HG03565 (cell line): ENCODE data around the gene COA3.

Experiments used
- ATAC-seq: cut with Tn5 transposase; IDR thresholded peaks from one replicate; pipeline ENCODE4 v1.9.1; 2021; ENCODE audit warnings: mild to moderate bottlenecking, moderate library complexity; ENCODE audit not compliant: unreplicated experiment

Gene COA3, protein sequence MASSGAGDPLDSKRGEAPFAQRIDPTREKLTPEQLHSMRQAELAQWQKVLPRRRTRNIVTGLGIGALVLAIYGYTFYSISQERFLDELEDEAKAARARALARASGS

GRCh38 chr17:42798383-42799380 is at the start of gene COA3, which contains the start of gene CNTD1:
Gene COA3 (minus strand): TSS chr17:42798704. CDS start chr17:42798681, 23 bp downstream.
Gene CNTD1 (plus strand): TSS chr17:42798861. CDS start chr17:42799068, 207 bp downstream.
- ATAC-seq: no peak

DNA sequence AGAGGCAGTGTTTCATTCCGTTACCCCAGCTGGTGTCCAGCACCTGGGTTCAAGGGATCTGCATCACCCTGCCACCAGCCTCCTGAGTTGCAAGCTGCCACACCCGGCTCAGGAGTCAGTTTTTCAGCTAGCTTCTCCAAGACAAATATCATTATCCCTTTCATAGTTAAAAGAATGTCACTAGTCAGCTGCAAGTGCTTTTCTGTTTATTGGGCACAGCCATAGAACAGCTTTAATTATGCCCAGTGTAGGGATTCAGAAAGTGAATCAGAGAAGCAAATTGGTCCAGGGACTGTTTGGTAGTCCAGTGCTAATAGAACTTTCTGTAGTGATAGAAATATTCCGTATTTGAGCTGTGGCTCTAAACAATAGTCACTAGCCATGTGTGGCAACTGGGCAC is 49.6 kb upstream of the COA3 start:
- ATAC-seq: no peak

DNA sequence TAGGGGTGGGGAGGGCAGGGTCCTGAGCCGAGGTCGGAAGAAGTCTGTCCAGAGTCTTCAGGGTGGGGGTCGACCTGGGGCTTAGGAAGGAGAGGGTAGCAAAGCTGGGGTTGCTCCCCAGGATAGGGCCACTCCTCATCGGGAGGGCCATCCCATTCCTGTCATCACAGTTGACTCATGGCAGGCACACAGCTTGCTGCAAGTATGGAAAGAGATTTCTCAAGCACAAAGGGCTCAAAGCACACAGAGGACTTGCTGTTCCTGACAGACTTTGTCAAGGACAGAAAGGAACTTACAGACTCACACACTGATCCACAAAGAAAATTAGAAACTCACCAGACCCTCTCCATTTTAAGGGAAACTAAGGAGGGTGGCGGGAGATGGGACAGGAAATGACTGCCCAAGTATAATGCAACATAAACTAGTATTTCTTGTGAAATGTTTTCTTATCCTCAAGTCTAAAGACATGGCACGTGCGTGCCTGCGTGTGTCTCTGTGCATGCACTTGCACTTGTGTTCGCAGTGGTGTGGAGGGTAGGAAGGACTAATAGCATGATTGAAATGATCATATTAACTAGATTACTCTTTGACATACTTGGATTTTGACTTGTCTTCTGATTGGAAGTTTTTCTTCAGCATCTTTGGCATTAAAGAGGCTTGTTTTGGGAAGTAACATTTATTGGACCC is 48.2 kb upstream of the COA3 start:
- no peak for ATAC-seq

DNA sequence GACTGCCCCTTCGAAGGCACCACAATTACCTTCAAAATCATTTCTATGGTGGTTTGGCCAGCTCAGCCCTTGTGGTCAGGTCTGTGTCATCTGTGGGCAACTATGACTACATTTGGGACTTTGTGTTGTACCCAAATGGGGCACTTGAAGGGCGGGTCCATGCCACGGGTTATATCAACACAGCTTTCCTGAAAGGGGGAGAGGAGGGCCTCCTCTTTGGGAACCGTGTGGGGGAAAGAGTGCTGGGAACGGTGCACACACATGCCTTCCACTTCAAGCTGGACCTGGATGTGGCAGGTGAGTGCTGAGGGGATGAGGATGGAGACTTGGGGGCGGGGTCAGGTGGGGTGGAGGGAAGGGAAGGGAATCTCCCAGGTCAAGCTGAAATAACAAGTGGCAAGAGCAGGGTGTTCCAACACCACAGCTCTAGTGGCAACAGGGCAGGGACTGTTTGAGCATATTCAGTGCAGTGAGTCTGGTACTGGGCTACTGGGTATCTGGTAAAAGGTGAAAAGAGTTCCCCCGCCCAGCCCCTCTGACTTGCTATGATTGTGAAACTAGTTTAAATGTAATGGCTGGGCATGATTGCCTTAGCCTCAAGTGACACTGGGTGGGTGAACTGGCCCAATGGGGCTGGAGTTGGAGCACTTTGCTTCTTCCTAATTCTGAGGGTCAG is 47.6 kb upstream of the COA3 start:
- ATAC-seq: no peak

GRCh38 chr17:42845556-42845917 is 47.0 kb upstream of the COA3 start:
- ATAC-seq: no peak

GRCh38 chr17:42844761-42845555 is 46.5 kb upstream of the COA3 start:
- ATAC-seq: no peak

GRCh38 chr17:42844271-42844670 is 45.8 kb upstream of the COA3 start, which contains the start of gene AOC2:
Gene AOC2 (plus strand): TSS chr17:42844580. CDS start chr17:42844627, 47 bp downstream.
- no peak for ATAC-seq

GRCh38 chr17:42843358-42843934 is 44.9 kb upstream of the COA3 start:
- ATAC-seq: no peak

DNA sequence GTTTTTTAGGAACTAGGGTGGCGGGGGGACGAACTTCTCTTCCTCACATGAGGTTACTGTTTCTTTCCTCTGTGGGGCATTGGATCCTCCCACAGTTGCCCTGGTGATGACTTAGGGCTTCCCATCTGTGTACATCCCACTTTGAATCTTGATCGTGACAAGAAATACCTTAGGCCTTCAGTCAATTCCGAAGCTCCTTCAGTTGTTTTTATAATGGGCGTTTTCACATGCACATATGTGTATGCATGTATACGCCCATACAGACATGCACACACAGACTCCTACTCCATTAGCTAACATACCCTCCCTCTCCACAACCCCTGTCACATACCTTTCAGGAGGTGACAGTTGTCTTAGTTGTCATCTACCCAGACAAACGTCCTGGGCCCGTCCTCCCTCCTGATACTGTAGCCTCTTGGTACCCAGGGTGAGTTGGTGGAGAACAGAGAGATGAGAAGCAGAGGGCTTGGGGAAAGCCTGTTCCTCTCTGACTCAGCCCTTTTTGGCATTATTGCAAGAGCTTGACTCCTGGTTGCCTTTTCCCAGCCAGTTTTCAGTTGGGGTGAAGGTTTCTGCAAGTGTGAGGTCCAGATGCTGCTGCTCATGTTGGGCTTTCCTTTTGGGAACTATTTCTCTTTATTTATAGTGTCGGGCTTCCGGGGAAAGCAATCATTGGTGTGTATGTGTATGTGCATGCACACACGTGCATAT is 43.6 kb upstream of the COA3 start:
- ATAC-seq: no peak

DNA sequence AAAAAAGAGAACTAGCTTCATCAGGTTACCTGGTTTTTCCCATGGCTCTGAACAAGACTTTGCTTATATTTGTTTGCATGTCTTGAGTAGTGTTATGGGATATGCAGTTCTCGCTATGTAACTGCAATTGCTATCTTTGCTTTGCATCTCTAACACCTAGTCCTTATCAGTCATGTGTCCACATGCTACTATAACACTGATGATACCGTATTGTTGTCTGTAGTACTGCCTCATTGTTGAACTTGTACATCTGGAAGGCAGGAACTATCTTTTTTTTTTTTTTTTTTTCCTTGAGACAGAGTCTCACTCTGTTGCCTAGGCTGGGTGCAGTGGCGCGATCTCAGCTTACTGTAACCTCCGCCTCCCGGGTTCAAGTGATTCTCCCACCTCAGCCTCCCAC is 37.2 kb upstream of the COA3 start:
- ATAC-seq: no peak

DNA sequence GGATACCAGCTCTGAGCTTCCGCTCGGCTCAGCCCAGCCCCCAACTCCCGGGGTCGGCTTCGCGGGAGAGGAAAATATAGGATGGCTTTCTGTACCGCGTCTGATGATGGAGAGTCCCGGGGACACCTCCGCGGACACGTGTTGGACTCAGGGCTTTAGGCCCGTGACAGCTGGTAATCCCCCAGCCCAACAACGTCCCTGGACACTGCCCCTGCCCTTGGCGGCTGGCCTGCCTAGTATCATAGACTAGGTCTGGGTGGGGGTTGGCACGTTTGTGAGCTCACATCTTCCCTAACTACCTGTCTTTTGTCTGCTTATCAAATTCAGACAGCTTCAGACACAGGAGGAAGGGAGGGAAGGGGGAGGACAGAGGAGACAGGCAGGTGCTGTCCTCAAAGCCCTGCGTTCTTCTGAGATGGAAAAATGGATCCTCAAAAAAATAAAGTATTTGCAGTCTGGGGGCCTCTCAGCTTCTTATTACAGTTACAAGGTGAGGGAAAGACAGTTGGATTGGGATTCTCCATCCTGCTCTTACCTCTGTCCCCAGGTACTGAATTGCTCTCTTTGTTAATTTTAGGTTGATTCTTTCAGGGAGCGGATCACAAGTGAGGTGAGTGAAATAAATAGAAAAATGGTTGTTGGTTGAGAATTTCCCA is 35.4 kb upstream of the COA3 start:
- peak; percentile 8 for ATAC-seq

- ATAC-seq: peak; percentile 84
These were observed 34.6 kb upstream of the COA3 start, which contains the start of gene PSME3 for GRCh38 chr17:42832934-42833766. Gene PSME3 (plus strand): TSS chr17:42833397. CDS start chr17:42833632, 235 bp downstream.

GRCh38 chr17:42832213-42832933 is 33.9 kb upstream of the COA3 start:
- no peak for ATAC-seq

GRCh38 chr17:42830971-42831370 is 32.5 kb upstream of the COA3 start:
- no peak for ATAC-seq

GRCh38 chr17:42827472-42827871 is 29.0 kb upstream of the COA3 start:
- ATAC-seq: no peak

GRCh38 chr17:42821176-42821575 is 22.7 kb upstream of the COA3 start:
- ATAC-seq: no peak

GRCh38 chr17:42819939-42820535 is 21.5 kb upstream of the COA3 start:
- no peak for ATAC-seq
